PC-3 (cell line): ENCODE measurements around the gene RIPPLY2. TPM values are rescaled to one million over a fixed set of nuclear protein-coding genes. Genes with fewer than 3 reads are reported as not detected.
A peak's percentile ranks its signal among the peaks of the same experiment; 100 is the strongest.

Experiments
- ATAC-seq: fragments of 200-7000 bp; cut with Tn5 transposase; 2 replicates; pipeline ENCODE4 v1.9.1; 2020; ENCODE audit warnings: mild to moderate bottlenecking, moderate library complexity
- BruUV-seq: library from RNA; stranded (reverse); fragments of 400-500 nt; replicated peaks from 2 replicates; lab custom pipeline; 2021; lab: Mats Ljungman, UMichigan
- CTCF ChIA-PET: fragments of 300-600 bp; sonication (Branson Sonifier 250); formaldehyde crosslinking; loops from one replicate; lab custom pipeline; 2022; ENCODE audit warnings: antibody characterized with exemption; lab: Charles Lee
- POLR2A ChIA-PET: fragments of 300-600 bp; sonication (Branson Sonifier 250); formaldehyde crosslinking; loops from one replicate; lab custom pipeline; 2022; ENCODE audit warnings: antibody characterized with exemption; ENCODE audit not compliant: unreplicated experiment; lab: Charles Lee
- DNase-seq: peaks from one replicate; pipeline ENCODE4 v3.0.0-alpha.2; 2015
- H2AFZ ChIP-seq: fragments of 300-600 bp; sonication (generic); 2 replicates; pipeline ENCODE4 v1.6.0; 2016; ENCODE audit warnings: antibody characterized with exemption, low read length
- H3F3A ChIP-seq: fragments of 300-600 bp; sonication (generic); one replicate; pipeline ENCODE4 v1.6.0; 2017; ENCODE audit warnings: antibody characterized with exemption, low read length, control low read depth, mild to moderate bottlenecking; ENCODE audit not compliant: unreplicated experiment
- H3K27ac ChIP-seq: fragments of 300-600 bp; sonication (generic); 2 replicates; pipeline ENCODE4 v1.5.1; 2016; ENCODE audit warnings: mild to moderate bottlenecking, low read length
- H3K27me3 ChIP-seq: fragments of 300-600 bp; sonication (generic); 2 replicates; pipeline ENCODE4 v1.6.1; 2016; ENCODE audit warnings: low read length, mixed read lengths
- H3K36me3 ChIP-seq: fragments of 300-600 bp; sonication (generic); 2 replicates; pipeline ENCODE4 v1.6.1; 2016; ENCODE audit warnings: low read depth, mixed run types, low read length, mixed read lengths
- H3K4me1 ChIP-seq: fragments of 300-600 bp; sonication (generic); 2 replicates; pipeline ENCODE4 v1.5.1; 2016; ENCODE audit warnings: low read length; ENCODE audit not compliant: insufficient read depth
- H3K4me2 ChIP-seq: fragments of 300-600 bp; sonication (generic); 2 replicates; pipeline ENCODE4 v1.6.0; 2016; ENCODE audit warnings: low read length
- H3K4me3 ChIP-seq: fragments of 300-600 bp; sonication (generic); 2 replicates; pipeline ENCODE4 v1.5.1; 2016; ENCODE audit warnings: mild to moderate bottlenecking, low read length, mixed read lengths
- H3K79me2 ChIP-seq: fragments of 300-600 bp; sonication (generic); 2 replicates; pipeline ENCODE4 v1.6.1; 2017; ENCODE audit warnings: low read length, mixed read lengths
- H3K9ac ChIP-seq: fragments of 300-600 bp; sonication (generic); 2 replicates; pipeline ENCODE4 v1.6.0; 2016; ENCODE audit warnings: mild to moderate bottlenecking, low read length
- H3K9me2 ChIP-seq: fragments of 300-600 bp; sonication (generic); replicated peaks from 2 replicates; pipeline ENCODE4 v1.6.1; 2016; ENCODE audit warnings: mixed run types, low read length, mixed read lengths
- H3K9me3 ChIP-seq: fragments of 300-600 bp; sonication (generic); 2 replicates; pipeline ENCODE4 v1.6.1; 2016; ENCODE audit warnings: low read length, mixed read lengths
- H4K20me1 ChIP-seq: fragments of 300-600 bp; sonication (generic); 2 replicates; pipeline ENCODE4 v1.6.1; 2016; ENCODE audit warnings: low read length, mixed read lengths
- CTCF ChIP-seq: fragments of 300-600 bp; sonication (generic); conservative IDR thresholded peaks from 2 replicates; pipeline ENCODE4 v1.5.1; 2017; ENCODE audit warnings: antibody characterized with exemption, low read depth, mild to moderate bottlenecking, low read length
- EZH2 ChIP-seq: fragments of 300-600 bp; sonication (generic); IDR thresholded peaks from one replicate; pipeline ENCODE4 v1.6.1; 2017; ENCODE audit warnings: antibody characterized with exemption, mild to moderate bottlenecking, low read length; ENCODE audit not compliant: unreplicated experiment
- EZH2phosphoT487 ChIP-seq: fragments of 300-600 bp; sonication (generic); IDR thresholded peaks from 2 replicates; pipeline ENCODE4 v1.6.1; 2018; ENCODE audit warnings: mild to moderate bottlenecking, antibody characterized with exemption, low read length, borderline replicate concordance
- intact Hi-C: fragments of 100-400 bp; cut with micrococcal nuclease; formaldehyde crosslinking; loops from 2 replicates; pipeline ENCODE4 v1.9.0; 2023
- total RNA-seq: library from RNA; depleted of rRNA; stranded (reverse); fragments of >200 nt; gene quantifications from 2 replicates; pipeline ENCODE4 v1.2.3, GENCODE V29; 2014

RIPPLY2 gene
- total RNA-seq, 1 experiment from 2014 or later: not detected

- peaks cover 7% of the 10 kb centered on the region; the same call in 1 of the 2 replicates for H3K4me1 ChIP-seq
- no peak overlapping the region for H3K27ac ChIP-seq
- no peaks in the 10 kb centered on the region for H3K27me3 ChIP-seq
- CTCF ChIA-PET: no interaction called here
- H3K79me2 ChIP-seq: peaks cover 39% of the 10 kb centered on the region
- no peaks in the 10 kb centered on the region for H3K9me3 ChIP-seq
- intact Hi-C loops: no loop called here
- H3F3A ChIP-seq: no peaks in the 10 kb centered on the region
- peak overlapping the region; percentile 92 for H3K4me2 ChIP-seq
- TF ChIP-seq CTCF: no peak
- TF ChIP-seq EZH2: no peak
- TF ChIP-seq EZH2phosphoT487: no peak
- H3K4me3 ChIP-seq: peak overlapping the region; percentile 87
- peaks cover 6% of the 10 kb centered on the region; the same call in 1 of the 2 replicates for H3K36me3 ChIP-seq
- no peaks in the 10 kb centered on the region for H4K20me1 ChIP-seq
- no peak for DNase-seq
- TSS peak; percentile 38 for BruUV-seq
- POLR2A ChIA-PET: no interaction called here
- no peak for ATAC-seq
- no peak overlapping the region for H3K9ac ChIP-seq
- H2AFZ ChIP-seq: no peak overlapping the region
- no peaks in the 10 kb centered on the region for H3K9me2 ChIP-seq
Measured at GRCh38 chr6:83860782-83861495, 7.8 kb downstream of the RIPPLY2 start.

- ChIA-PET CTCF (no interaction called here), POLR2A (no interaction called here)
- no peak overlapping the region for H3K4me3 ChIP-seq
- H3K4me1 ChIP-seq: peaks cover 19% of the 10 kb centered on the region
- no peaks in the 10 kb centered on the region for H4K20me1 ChIP-seq
- no peaks in the 10 kb centered on the region for H3K9me2 ChIP-seq
- DNase-seq (no peak), ATAC-seq (no peak)
- no peak overlapping the region for H3K4me2 ChIP-seq
- no peak overlapping the region for H3K27ac ChIP-seq
- no TSS peak for BruUV-seq
- intact Hi-C loops: no loop called here
- H2AFZ ChIP-seq: no peak overlapping the region
- no peaks in the 10 kb centered on the region for H3K27me3 ChIP-seq
- peaks cover 39% of the 10 kb centered on the region for H3K79me2 ChIP-seq
- H3K9ac ChIP-seq: no peak overlapping the region
- H3K9me3 ChIP-seq: no peaks in the 10 kb centered on the region
- H3K36me3 ChIP-seq: peaks cover 8% of the 10 kb centered on the region; the same call in 1 of the 2 replicates
- TF ChIP-seq EZH2: no peak
- no peak for TF ChIP-seq EZH2phosphoT487
- no peak for TF ChIP-seq CTCF
- no peaks in the 10 kb centered on the region for H3F3A ChIP-seq
Measured at GRCh38 chr6:83862776-83863471, 9.8 kb downstream of the RIPPLY2 start.

- TF ChIP-seq EZH2phosphoT487 (no peak), EZH2 (no peak), CTCF (no peak)
- H3K4me3 ChIP-seq: no peak overlapping the region
- H3F3A ChIP-seq: peaks cover 4% of the 10 kb centered on the region
- DNase-seq: no peak
- H3K27ac ChIP-seq: peak overlapping the region; percentile 83
- CTCF ChIA-PET: no interaction called here
- no peaks in the 10 kb centered on the region for H3K9me2 ChIP-seq
- no TSS peak for BruUV-seq
- peak overlapping the region; percentile 10; the same call in 1 of the 2 replicates for H3K9ac ChIP-seq
- peak overlapping the region; percentile 59 for H3K4me2 ChIP-seq
- H4K20me1 ChIP-seq: no peaks in the 10 kb centered on the region
- no peaks in the 10 kb centered on the region for H3K9me3 ChIP-seq
- H2AFZ ChIP-seq: peak overlapping the region; percentile 14; the same call in 1 of the 2 replicates
- H3K79me2 ChIP-seq: peaks cover 21% of the 10 kb centered on the region
- intact Hi-C loops: no loop called here
- H3K27me3 ChIP-seq: no peaks in the 10 kb centered on the region
- peaks cover 8% of the 10 kb centered on the region; the same call in 1 of the 2 replicates for H3K36me3 ChIP-seq
- peaks cover 25% of the 10 kb centered on the region for H3K4me1 ChIP-seq
- ATAC-seq: no peak
- POLR2A ChIA-PET: no interaction called here
Measured at GRCh38 chr6:83867043-83867442, 13.9 kb downstream of the RIPPLY2 start.
